ENCODE results near the gene SRXN1. TPM values are rescaled to one million over a fixed set of nuclear protein-coding genes. Genes with fewer than 3 reads are reported as not detected.

Gene SRXN1
- polyA plus RNA-seq, 2 donors, result 16.7 to 41.0 TPM

DNA sequence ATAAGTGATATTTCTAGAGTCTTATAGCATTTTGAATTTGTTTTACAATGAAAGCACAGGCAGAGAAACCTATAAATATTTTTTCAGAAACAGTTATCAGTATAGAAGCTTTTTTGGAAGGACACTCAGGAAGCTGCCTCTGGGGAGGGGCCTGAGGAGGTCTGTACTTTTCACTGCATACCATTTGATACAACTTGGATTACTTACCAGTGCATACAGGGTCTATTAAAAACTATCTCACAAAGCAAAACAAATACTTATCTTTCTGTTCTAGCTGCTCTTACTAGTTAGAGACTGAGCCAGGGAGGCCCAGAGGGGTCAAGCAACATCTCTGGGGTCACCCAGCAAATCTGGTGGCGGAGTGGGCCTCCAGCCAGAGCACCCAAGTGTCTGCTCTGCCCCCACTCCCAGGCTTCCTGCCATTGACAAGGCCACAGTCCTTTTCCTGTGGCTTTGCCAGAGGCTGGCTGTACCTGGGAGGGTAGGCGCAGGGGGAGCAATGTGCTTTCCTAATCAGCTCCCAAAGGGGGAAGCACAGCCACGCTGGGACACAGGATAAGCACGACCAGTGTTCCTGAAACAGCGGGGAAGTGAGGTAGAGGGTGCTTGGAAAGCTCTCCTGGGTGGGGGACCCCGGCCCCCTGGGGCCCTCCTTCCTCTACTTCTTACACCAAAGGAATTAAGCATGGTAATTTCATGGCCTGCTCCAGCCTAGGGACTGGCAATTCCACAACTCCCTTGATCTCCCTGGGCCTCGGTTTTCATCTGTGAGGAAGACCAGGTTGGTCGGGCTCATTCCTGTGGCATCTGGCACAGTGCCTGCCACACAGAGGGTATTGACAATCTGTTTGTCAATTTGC lies 50.7 kb downstream of the SRXN1 start:
- H3K9me3 ChIP-seq (ENCODE audit: control insufficient read depth in 2 of 2, insufficient read depth in 1 of 2, low read depth in 1 of 2, low read length in 1 of 2), result no peaks in the 10 kb centered on the region
- H3K36me3 ChIP-seq (ENCODE audit: control insufficient read depth in 2 of 2, insufficient read depth in 2 of 2, low read length in 1 of 2), result no peaks in the 10 kb centered on the region
- H3K4me3 ChIP-seq (ENCODE audit: low read depth in 1 of 2, low read length in 2 of 2), result no peak overlapping the region
- no peaks in the 10 kb centered on the region for H3K4me1 ChIP-seq (ENCODE audit: control insufficient read depth in 2 of 2, insufficient read depth in 2 of 2, low read length in 1 of 2)
- 49 to 62% methylated on average over 8 of the region's 8 CpGs for WGBS, 2 donors
- H3K27ac ChIP-seq (ENCODE audit: low read depth in 2 of 2, low read length in 1 of 2), result no peak overlapping the region
- H3K27me3 ChIP-seq (ENCODE audit: control insufficient read depth in 1 of 2, insufficient read depth in 2 of 2, low read length in 2 of 2), result no peaks in the 10 kb centered on the region

DNA sequence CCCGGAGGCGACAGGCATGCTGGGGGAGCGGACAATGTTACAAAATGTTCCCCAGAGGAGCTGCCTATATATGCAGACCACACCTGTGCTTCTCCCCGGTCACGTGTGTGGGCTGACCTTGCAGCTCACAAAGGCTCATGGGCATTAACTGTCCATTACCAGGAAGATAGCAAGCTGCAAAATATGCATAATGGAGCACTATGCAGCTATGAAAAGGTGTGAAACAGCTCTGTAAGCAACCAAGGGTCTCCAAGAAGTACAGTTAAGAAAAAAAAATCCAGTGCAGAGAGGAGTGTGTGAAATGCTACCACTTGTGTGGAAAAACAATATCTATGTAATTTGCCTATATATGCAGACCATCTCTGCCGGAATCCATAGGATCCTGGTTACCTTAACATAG lies 52.3 kb downstream of the SRXN1 start:
- Histone ChIP-seq H3K9me3 (ENCODE audit: control insufficient read depth in 2 of 2, insufficient read depth in 1 of 2, low read depth in 1 of 2, low read length in 1 of 2) (no peaks in the 10 kb centered on the region), H3K4me3 (ENCODE audit: low read depth in 1 of 2, low read length in 2 of 2) (no peak overlapping the region), H3K4me1 (ENCODE audit: control insufficient read depth in 2 of 2, insufficient read depth in 2 of 2, low read length in 1 of 2) (peaks cover 0 to 2% of the 10 kb centered on the region in 2 donors), H3K36me3 (ENCODE audit: control insufficient read depth in 2 of 2, insufficient read depth in 2 of 2, low read length in 1 of 2) (no peaks in the 10 kb centered on the region), H3K27me3 (ENCODE audit: control insufficient read depth in 1 of 2, insufficient read depth in 2 of 2, low read length in 2 of 2) (no peaks in the 10 kb centered on the region), H3K27ac (ENCODE audit: low read depth in 2 of 2, low read length in 1 of 2) (no peak overlapping the region)
- 90 to 92% methylated on average over 6 of the region's 6 CpGs for WGBS, 2 donors

DNA sequence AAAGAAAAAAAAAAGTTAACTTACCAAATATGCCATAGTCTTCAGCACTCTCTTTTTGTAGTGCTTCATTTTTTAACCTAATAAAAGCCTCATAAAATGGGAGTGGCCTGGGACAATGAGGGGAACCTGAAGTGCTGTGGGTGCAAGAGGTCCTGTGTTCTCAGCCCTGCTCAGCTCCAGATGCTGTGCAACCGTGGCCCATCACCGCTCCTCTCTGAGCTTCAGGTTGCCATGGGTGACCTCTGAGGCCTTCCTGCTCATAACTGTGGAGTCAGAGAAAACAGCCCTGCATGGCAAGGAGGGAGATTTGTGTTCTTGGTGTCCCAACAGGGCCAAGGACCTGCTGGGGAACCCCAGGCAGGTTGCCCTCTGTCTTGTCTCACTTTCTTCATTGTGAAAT lies 52.9 kb downstream of the SRXN1 start:
- no peaks in the 10 kb centered on the region for H3K9me3 ChIP-seq (ENCODE audit: control insufficient read depth in 2 of 2, insufficient read depth in 1 of 2, low read depth in 1 of 2, low read length in 1 of 2)
- H3K27ac ChIP-seq (ENCODE audit: low read depth in 2 of 2, low read length in 1 of 2), result no peak overlapping the region
- WGBS, 2 donors, result 87 to 93% methylated on average over 2 of the region's 2 CpGs
- no peaks in the 10 kb centered on the region for H3K36me3 ChIP-seq (ENCODE audit: control insufficient read depth in 2 of 2, insufficient read depth in 2 of 2, low read length in 1 of 2)
- H3K4me1 ChIP-seq (ENCODE audit: control insufficient read depth in 2 of 2, insufficient read depth in 2 of 2, low read length in 1 of 2), result peaks cover 0 to 2% of the 10 kb centered on the region in 2 donors
- no peaks in the 10 kb centered on the region for H3K27me3 ChIP-seq (ENCODE audit: control insufficient read depth in 1 of 2, insufficient read depth in 2 of 2, low read length in 2 of 2)
- H3K4me3 ChIP-seq (ENCODE audit: low read depth in 1 of 2, low read length in 2 of 2), result no peak overlapping the region

DNA sequence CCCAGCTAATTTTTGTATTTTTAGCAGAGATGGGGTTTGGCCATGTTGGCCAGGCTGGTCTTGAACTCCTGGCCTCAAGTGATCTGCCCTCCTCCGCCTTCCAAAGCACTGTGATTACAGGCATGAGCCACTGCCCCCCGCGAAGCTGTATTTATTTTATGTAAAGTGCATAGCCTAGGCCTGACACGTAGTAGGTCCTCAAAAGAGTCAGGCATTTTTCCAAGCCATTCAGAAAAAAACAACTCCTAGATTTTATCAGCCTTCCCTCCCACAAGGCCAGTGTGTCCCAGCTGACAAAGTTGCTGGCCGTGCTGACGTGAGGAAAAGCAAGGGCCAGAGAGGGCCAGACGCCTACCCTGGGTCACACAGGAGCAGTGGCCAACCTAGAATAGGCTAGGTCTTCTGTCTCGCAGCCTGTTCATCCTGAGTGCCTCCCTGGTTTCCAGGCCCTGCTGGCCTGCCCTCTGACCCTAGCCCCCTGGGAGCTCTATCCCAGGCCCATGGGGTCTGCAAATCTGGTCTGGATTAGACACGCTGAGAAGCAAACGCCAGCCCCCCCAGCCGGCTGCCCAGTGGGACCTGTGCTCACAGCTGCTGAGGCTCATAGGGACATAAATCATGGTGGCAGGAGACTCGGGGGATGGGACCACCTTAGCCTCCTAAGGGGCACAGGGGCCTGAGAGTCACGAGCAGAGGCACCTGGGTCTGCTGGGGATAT lies 54.7 kb downstream of the SRXN1 start:
- WGBS, 2 donors, result 73 to 75% methylated on average over 13 of the region's 13 CpGs
- H3K27ac ChIP-seq (ENCODE audit: low read depth in 2 of 2, low read length in 1 of 2), result no peak overlapping the region
- no peaks in the 10 kb centered on the region for H3K27me3 ChIP-seq (ENCODE audit: control insufficient read depth in 1 of 2, insufficient read depth in 2 of 2, low read length in 2 of 2)
- no peaks in the 10 kb centered on the region for H3K36me3 ChIP-seq (ENCODE audit: control insufficient read depth in 2 of 2, insufficient read depth in 2 of 2, low read length in 1 of 2)
- peaks cover 0 to 2% of the 10 kb centered on the region in 2 donors for H3K4me1 ChIP-seq (ENCODE audit: control insufficient read depth in 2 of 2, insufficient read depth in 2 of 2, low read length in 1 of 2)
- no peaks in the 10 kb centered on the region for H3K9me3 ChIP-seq (ENCODE audit: control insufficient read depth in 2 of 2, insufficient read depth in 1 of 2, low read depth in 1 of 2, low read length in 1 of 2)
- no peak overlapping the region for H3K4me3 ChIP-seq (ENCODE audit: low read depth in 1 of 2, low read length in 2 of 2)

DNA sequence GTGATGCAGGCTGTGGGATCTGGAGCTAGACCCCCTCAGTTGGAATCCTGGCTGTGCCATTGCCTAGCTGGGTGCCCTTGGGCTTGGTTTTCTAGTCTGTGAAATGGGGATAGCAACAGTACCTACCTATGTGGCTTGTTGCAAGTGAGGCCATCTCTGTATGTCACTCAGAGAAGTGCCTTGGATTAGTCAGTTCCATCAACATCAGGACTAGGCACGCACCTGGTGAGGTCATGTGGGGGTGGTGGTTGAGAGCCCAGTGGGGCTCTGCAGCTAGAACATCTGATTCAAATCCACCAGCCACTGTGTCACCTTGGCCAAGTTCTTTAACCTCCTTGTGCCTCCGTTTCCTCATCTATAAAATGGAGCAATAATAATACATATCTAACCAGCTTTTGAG lies 55.4 kb downstream of the SRXN1 start:
- no peaks in the 10 kb centered on the region for H3K27me3 ChIP-seq (ENCODE audit: control insufficient read depth in 1 of 2, insufficient read depth in 2 of 2, low read length in 2 of 2)
- WGBS, 2 donors, result 93 to 96% methylated on average over 2 of the region's 2 CpGs
- no peak overlapping the region for H3K4me3 ChIP-seq (ENCODE audit: low read depth in 1 of 2, low read length in 2 of 2)
- no peaks in the 10 kb centered on the region for H3K36me3 ChIP-seq (ENCODE audit: control insufficient read depth in 2 of 2, insufficient read depth in 2 of 2, low read length in 1 of 2)
- peaks cover 0 to 2% of the 10 kb centered on the region in 2 donors for H3K4me1 ChIP-seq (ENCODE audit: control insufficient read depth in 2 of 2, insufficient read depth in 2 of 2, low read length in 1 of 2)
- H3K27ac ChIP-seq (ENCODE audit: low read depth in 2 of 2, low read length in 1 of 2), result no peak overlapping the region
- H3K9me3 ChIP-seq (ENCODE audit: control insufficient read depth in 2 of 2, insufficient read depth in 1 of 2, low read depth in 1 of 2, low read length in 1 of 2), result no peaks in the 10 kb centered on the region

Other genes with a start within 250 kb of the SRXN1 start
- gene RBCK1, start 244.9 kb downstream of the SRXN1 start, polyA plus RNA-seq, result 10 to 100 TPM; 58.6 to 86.6 TPM
- gene TBC1D20, start 190.7 kb downstream of the SRXN1 start, polyA plus RNA-seq, result 10 to 100 TPM; 15.6 to 18.1 TPM
- 10 to 100 TPM; 22.2 to 31.7 TPM for gene CSNK2A1, start 109.4 kb downstream of the SRXN1 start, polyA plus RNA-seq
- gene TCF15, start 42.9 kb downstream of the SRXN1 start, polyA plus RNA-seq, result under 1 TPM; 0.26 to 0.39 TPM
- gene SCRT2, start 22.6 kb upstream of the SRXN1 start, polyA plus RNA-seq, result not detected
- gene SLC52A3, start 115.3 kb upstream of the SRXN1 start, polyA plus RNA-seq, result 1 to 10 TPM; 4.9 to 5.6 TPM
- gene FAM110A, start 180.5 kb upstream of the SRXN1 start, polyA plus RNA-seq, result 10 to 100 TPM; 24.6 to 27.0 TPM